Measurements from ENCODE around the gene CEACAM4.

The CEACAM4 gene

DNA sequence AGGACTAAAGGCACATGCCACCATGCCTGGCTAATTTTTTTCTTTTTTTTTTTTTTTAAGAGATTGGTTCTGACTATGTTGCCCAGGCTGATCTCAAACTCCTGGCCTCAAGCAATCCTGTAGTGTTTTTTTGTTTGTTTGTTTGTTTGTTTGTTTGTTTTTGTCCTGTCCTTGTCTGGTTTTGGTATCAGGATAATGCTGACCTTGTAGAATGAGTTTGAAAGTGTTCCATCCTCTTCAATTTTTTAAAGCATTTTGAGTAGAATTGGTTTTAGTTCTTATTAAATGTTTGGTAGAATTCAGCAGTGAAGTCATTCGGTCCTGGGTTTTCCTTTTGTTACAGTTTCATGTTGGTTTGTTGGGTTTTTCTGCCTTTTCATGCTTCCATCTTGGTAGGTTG is 19.2 kb downstream of the CEACAM4 start:
- Histone ChIP-seq H3K9me3 (no peaks in the 10 kb centered on the region), H3K36me3 (no peaks in the 10 kb centered on the region), H3K27ac (no peak overlapping the region), H3K4me1 (no peaks in the 10 kb centered on the region), H3K27me3 (no peaks in the 10 kb centered on the region), H3K4me3 (no peak overlapping the region)
- TF ChIP-seq, protein P1, sequence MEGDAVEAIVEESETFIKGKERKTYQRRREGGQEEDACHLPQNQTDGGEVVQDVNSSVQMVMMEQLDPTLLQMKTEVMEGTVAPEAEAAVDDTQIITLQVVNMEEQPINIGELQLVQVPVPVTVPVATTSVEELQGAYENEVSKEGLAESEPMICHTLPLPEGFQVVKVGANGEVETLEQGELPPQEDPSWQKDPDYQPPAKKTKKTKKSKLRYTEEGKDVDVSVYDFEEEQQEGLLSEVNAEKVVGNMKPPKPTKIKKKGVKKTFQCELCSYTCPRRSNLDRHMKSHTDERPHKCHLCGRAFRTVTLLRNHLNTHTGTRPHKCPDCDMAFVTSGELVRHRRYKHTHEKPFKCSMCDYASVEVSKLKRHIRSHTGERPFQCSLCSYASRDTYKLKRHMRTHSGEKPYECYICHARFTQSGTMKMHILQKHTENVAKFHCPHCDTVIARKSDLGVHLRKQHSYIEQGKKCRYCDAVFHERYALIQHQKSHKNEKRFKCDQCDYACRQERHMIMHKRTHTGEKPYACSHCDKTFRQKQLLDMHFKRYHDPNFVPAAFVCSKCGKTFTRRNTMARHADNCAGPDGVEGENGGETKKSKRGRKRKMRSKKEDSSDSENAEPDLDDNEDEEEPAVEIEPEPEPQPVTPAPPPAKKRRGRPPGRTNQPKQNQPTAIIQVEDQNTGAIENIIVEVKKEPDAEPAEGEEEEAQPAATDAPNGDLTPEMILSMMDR (IDR thresholded peaks at IDR 0.05), result no peak
- intact Hi-C loops (cut with DNase I; ENCODE audit: low total_unique reads), result no loop called here
- no peak for DNase-seq

DNA sequence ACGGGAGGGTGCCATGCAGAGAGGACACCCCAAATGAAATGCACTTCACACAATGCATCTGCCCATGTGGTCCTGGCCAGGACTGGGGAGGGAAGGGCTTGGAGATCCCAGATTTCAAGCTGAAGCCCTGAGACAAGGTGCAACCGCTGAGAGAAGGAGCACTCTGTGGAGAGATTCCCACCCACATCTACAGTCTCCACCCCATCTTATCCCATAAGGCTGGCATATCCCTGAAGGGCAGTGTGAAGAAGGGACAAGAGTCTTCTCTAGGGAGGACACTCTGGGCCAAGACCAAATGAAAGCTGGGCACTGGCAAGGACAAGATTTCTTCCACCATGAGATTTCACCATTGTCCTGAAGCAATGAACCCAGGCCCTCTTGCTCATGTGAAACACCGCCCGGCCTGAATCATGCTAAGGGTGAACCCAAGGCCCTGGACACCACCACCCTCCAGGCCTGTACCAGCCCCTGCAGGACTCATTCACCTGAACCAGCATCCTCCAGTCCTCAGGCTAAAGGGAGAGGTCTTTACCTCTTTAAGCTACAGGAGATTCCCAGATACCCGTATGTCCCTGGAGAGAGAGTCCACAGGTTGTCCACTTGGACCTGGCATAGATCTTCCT is 20.5 kb downstream of the CEACAM4 start:
- TF ChIP-seq, protein P1 (IDR thresholded peaks at IDR 0.05), result no peak
- no peaks in the 10 kb centered on the region for H3K27me3 ChIP-seq
- no peaks in the 10 kb centered on the region for H3K36me3 ChIP-seq
- H3K27ac ChIP-seq, result no peak overlapping the region
- H3K4me1 ChIP-seq, result no peaks in the 10 kb centered on the region
- no peak overlapping the region for H3K4me3 ChIP-seq
- H3K9me3 ChIP-seq, result no peaks in the 10 kb centered on the region
- intact Hi-C loops (cut with DNase I; ENCODE audit: low total_unique reads), result no loop called here
- DNase-seq, result no peak

DNA sequence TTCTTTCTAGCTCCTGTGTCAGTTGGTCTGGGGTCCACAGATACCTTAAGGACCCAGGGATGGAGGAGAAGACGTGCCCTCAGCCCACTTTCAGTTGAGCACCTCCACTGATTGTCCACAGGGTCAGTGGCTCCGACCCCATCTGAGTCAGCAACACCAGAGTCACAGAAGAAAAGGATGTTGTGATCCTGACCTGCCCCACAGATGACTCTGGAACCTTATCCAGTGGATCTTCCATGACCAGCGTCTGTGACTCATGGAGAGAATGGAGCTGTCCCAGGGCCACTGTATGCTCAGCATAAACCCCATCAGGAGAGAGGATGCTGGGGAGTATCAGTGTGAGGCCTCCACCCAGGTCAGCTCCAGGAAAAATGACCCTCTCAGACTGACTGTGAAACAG is 22.0 kb downstream of the CEACAM4 start:
- intact Hi-C loops (cut with DNase I; ENCODE audit: low total_unique reads), result no loop called here
- no peaks in the 10 kb centered on the region for H3K36me3 ChIP-seq
- H3K9me3 ChIP-seq, result no peaks in the 10 kb centered on the region
- peak in 1 of 2 donors; percentile 11 for DNase-seq
- no peaks in the 10 kb centered on the region for H3K4me1 ChIP-seq
- TF ChIP-seq, protein P1 (IDR thresholded peaks at IDR 0.05), result no peak
- H3K4me3 ChIP-seq, result no peak overlapping the region
- no peaks in the 10 kb centered on the region for H3K27me3 ChIP-seq
- H3K27ac ChIP-seq, result no peak overlapping the region

DNA sequence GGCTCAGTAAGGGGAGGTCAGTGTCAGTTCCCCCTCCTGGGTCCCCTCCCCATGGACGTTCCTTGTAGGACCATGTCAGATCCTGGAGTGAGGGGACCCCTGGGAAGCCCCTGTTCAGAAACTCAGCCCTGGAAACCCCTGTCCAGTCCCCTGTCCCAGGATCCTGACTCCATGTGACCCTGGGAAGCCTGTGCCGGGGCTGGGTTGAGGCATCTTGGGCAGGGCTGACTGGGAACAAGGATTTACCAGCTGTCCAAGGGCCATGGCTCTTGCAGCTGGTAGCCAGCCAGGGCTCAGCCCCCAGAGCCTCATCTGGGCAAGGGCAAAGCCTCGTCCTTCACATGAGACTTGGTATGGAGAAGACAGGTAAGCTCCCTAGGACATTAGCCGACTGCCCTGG is 25.1 kb downstream of the CEACAM4 start:
- no peaks in the 10 kb centered on the region for H3K9me3 ChIP-seq
- no peaks in the 10 kb centered on the region for H3K4me1 ChIP-seq
- H3K27me3 ChIP-seq, result peaks cover 0 to 11% of the 10 kb centered on the region in 2 donors
- H3K4me3 ChIP-seq, result no peak overlapping the region
- intact Hi-C loops (cut with DNase I; ENCODE audit: low total_unique reads), result no loop called here
- H3K27ac ChIP-seq, result no peak overlapping the region
- no peaks in the 10 kb centered on the region for H3K36me3 ChIP-seq
- TF ChIP-seq, protein P1 (IDR thresholded peaks at IDR 0.05), result no peak
- peak in 1 of 2 donors; percentile 55 for DNase-seq

DNA sequence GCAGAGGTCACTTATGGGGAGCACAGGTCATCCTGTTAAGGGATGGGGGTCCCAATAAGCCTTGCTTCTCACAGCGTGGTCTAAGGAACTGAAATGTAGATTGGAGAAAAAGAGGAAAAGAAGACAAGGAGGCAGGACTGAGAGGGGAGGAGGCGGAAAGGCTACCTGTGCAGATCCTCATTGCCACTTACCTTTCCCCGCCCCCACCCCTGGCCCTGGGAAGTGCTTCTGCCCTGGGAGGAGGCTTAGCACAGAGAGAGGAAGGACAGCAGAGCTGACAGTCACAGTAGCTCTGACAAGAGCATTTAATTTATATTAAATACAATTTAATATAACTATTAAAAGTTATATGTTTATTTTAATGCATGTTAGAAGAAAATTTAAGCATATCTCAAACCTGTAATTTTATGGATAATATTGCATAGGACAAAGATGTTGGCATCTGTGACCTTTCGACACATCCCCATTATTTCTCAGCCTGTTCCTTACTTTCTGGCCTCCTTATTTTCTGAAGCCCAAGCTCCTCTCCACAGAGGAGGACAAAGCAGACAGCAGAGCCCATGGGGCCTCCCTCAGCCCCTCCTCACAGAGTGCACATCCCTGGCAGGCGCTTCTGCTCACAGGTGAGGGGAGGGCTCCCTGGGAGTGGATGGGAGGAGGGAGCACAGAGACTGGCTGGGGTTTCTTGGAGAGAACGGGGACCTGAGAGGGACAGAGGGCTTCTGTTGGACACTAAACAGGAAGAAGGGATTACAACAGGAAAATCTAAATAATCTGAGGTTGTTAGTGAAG is 27.5 kb downstream of the CEACAM4 start:
- DNase-seq, result no peak
- H3K4me3 ChIP-seq, result no peak overlapping the region
- no peaks in the 10 kb centered on the region for H3K9me3 ChIP-seq
- peaks cover 0 to 17% of the 10 kb centered on the region in 2 donors for H3K27me3 ChIP-seq
- TF ChIP-seq, protein P1 (IDR thresholded peaks at IDR 0.05), result no peak
- no peaks in the 10 kb centered on the region for H3K36me3 ChIP-seq
- H3K4me1 ChIP-seq, result no peaks in the 10 kb centered on the region
- no peak overlapping the region for H3K27ac ChIP-seq
- intact Hi-C loops (cut with DNase I; ENCODE audit: low total_unique reads), result no loop called here
